SU-DHL-6 (cell line): Measurements from ENCODE around the gene ELAVL3.
"Not testable (repeated sequence)": the region's sequence is repeated elsewhere in the genome, so short reads cannot be mapped to it uniquely, and the experiment has no call there.

ENCODE experiments used
- H2AFZ ChIP-seq: fragments of 200-600 bp; sonication (generic); 2 replicates; pipeline ENCODE4 v1.6.1; 2014; ENCODE audit warnings: low read depth, mild to moderate bottlenecking, moderate library complexity, mixed read lengths, antibody characterized with exemption, low read length; ENCODE audit not compliant: severe bottlenecking
- H3F3A ChIP-seq: fragments of 200-600 bp; shearing (Covaris generic); 2 replicates; pipeline ENCODE4 v1.6.0; 2016; ENCODE audit warnings: antibody characterized with exemption, mild to moderate bottlenecking; ENCODE audit not compliant: insufficient read depth
- H3K27ac ChIP-seq: fragments of 200-600 bp; sonication (generic); 2 replicates; pipeline ENCODE4 v1.5.1; 2016; ENCODE audit warnings: low read depth, mild to moderate bottlenecking, low read length, moderate library complexity, mixed read lengths
- H3K27me3 ChIP-seq: fragments of 200-600 bp; sonication (generic), shearing (Covaris generic); 2 replicates; pipeline ENCODE4 v1.6.0; 2014; ENCODE audit warnings: mild to moderate bottlenecking, low read length
- H3K36me3 ChIP-seq: fragments of 200-600 bp; sonication (generic); 2 replicates; pipeline ENCODE4 v1.6.1; 2014; ENCODE audit warnings: mild to moderate bottlenecking, low read length, mixed read lengths
- H3K4me2 ChIP-seq: fragments of 300-600, 200-600 bp; shearing (Covaris generic), sonication (generic); 2 replicates; pipeline ENCODE4 v1.6.0; 2014; ENCODE audit warnings: low read length, low read depth, mild to moderate bottlenecking; ENCODE audit not compliant: poor library complexity, severe bottlenecking
- H3K4me3 ChIP-seq: fragments of 200-600 bp; sonication (generic); 2 replicates; pipeline ENCODE4 v1.5.1; 2014; ENCODE audit warnings: antibody characterized with exemption, low read length, mild to moderate bottlenecking, mixed read lengths; ENCODE audit not compliant: insufficient read depth, poor library complexity, severe bottlenecking
- H3K79me2 ChIP-seq: fragments of 200-600 bp; sonication (generic); 2 replicates; pipeline ENCODE4 v1.6.1; 2014; ENCODE audit warnings: mild to moderate bottlenecking, low read length, moderate library complexity; ENCODE audit not compliant: insufficient read depth
- H3K9ac ChIP-seq: fragments of 200-600 bp; sonication (generic); 2 replicates; pipeline ENCODE4 v1.7.0; 2014; ENCODE audit warnings: mild to moderate bottlenecking, low read length
- H3K9me2 ChIP-seq: fragments of 200-600 bp; sonication (generic); replicated peaks from 2 replicates; pipeline ENCODE4 v1.6.1; 2014; ENCODE audit warnings: low read length; ENCODE audit not compliant: insufficient read depth
- H3K9me3 ChIP-seq: fragments of 200-600 bp; sonication (generic); 2 replicates; pipeline ENCODE4 v1.6.1; 2014; ENCODE audit warnings: low read length, mixed read lengths; ENCODE audit not compliant: insufficient read depth
- H4K20me1 ChIP-seq: fragments of 200-600 bp; sonication (generic); 2 replicates; pipeline ENCODE4 v1.6.1; 2014; ENCODE audit warnings: low read depth, mild to moderate bottlenecking, antibody characterized with exemption, low read length, moderate library complexity, mixed read lengths
- EZH2phosphoT487 ChIP-seq: fragments of 200-600 bp; sonication (generic), shearing (Covaris generic); conservative IDR thresholded peaks from 2 replicates; pipeline ENCODE4 v1.6.1; 2018; ENCODE audit warnings: mild to moderate bottlenecking, antibody characterized with exemption, low read length, moderate library complexity, mixed read lengths
- TF ChIP-seq, protein P1 (sequence below): fragments of 200-600 bp; sonication (generic); IDR thresholded peaks from one replicate; pipeline ENCODE4 v1.5.1; 2017; ENCODE audit warnings: antibody characterized with exemption, mild to moderate bottlenecking, low read length, moderate library complexity; ENCODE audit not compliant: insufficient read depth, poor library complexity, severe bottlenecking

ELAVL3 gene

DNA sequence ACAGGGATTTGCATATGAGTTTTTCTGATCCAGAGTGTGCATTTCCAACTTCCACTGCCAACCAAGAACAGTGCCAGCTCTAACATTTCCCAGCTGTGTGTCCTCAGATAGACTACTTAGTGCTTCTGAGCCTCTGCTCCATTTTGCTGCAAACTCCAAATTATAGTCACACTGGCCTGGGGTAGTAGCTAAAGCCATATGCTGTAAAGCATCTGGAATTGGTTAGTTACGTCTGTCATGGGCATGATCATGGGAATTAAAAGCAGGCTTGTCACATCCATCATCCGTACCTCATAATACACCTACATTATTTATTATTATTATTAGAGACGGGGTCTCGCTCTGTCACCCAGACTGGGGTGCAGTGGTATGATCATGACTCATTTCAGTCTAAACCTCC, 7.1 kb downstream of the ELAVL3 start:
- Histone ChIP-seq H3K36me3 (no peaks in the 10 kb centered on the region), H3K79me2 (no peaks in the 10 kb centered on the region), H3K9me3 (no peaks in the 10 kb centered on the region), H3K27me3 (no peaks in the 10 kb centered on the region), H3K4me2 (no peak overlapping the region), H3K4me3 (no peak overlapping the region), H3K9ac (no peak overlapping the region), H4K20me1 (no peaks in the 10 kb centered on the region), H3F3A (no peaks in the 10 kb centered on the region), H2AFZ (no peak overlapping the region), H3K27ac (no peak overlapping the region), H3K9me2 (no peaks in the 10 kb centered on the region)
- TF ChIP-seq, protein P1, sequence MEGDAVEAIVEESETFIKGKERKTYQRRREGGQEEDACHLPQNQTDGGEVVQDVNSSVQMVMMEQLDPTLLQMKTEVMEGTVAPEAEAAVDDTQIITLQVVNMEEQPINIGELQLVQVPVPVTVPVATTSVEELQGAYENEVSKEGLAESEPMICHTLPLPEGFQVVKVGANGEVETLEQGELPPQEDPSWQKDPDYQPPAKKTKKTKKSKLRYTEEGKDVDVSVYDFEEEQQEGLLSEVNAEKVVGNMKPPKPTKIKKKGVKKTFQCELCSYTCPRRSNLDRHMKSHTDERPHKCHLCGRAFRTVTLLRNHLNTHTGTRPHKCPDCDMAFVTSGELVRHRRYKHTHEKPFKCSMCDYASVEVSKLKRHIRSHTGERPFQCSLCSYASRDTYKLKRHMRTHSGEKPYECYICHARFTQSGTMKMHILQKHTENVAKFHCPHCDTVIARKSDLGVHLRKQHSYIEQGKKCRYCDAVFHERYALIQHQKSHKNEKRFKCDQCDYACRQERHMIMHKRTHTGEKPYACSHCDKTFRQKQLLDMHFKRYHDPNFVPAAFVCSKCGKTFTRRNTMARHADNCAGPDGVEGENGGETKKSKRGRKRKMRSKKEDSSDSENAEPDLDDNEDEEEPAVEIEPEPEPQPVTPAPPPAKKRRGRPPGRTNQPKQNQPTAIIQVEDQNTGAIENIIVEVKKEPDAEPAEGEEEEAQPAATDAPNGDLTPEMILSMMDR: no peak
- TF ChIP-seq EZH2phosphoT487: no peak

DNA sequence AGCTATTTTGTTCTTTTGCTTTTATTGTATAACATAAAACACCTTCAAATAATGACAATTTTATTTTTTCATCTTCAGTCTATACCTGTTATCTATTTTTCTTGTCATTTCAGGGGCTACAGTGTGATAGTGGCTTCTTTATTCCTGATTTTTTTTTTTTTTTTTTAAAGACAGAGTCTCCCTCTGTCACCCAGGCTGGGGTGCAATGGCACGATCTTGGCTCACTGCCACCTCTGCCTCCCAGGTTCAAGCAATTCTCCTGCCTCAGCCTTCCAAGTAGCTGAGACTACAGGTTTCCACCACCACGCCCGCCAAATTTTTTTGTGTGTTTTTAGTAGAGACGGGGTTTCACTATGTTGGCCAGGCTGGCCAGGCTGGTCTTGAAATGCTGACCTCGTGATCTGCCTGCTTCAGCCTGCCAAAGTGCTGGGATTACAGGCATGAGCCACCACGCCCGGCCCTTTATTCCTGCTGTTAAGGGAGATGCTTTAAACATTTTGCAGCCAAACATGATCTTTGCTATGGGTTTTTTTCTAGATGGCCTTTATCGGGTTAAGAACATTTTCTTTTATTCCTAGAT, 12.5 kb downstream of the ELAVL3 start:
- H2AFZ ChIP-seq, H3K27ac ChIP-seq, H3K4me3 ChIP-seq, H3K9me3 ChIP-seq, H3K27me3 ChIP-seq, H3K36me3 ChIP-seq, H3K9me2 ChIP-seq, H3K9ac ChIP-seq, H3F3A ChIP-seq, H4K20me1 ChIP-seq, H3K79me2 ChIP-seq, H3K4me2 ChIP-seq: not testable (repeated sequence)

DNA sequence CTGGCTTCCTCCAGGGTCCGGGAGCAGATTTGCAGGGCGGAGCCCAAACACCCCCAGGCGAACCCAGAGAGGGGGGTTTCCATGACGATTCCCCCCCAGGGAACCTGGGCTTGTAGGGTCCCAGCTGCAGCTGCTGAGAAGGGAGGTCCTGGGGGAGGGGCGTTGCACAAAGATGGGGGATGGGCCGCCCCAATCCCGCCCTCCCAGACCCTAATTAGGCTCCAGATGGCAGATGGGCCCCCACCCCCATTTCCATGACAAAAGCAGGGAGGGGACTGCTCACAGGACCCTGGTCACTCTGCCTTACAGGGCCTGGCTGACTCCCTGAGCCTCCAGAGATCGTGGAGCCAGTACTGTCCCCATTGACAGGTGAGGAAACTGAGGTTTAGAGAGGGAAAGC, 15.2 kb downstream of the ELAVL3 start:
- H3K4me2 ChIP-seq: no peak overlapping the region
- no peak overlapping the region for H3K9ac ChIP-seq
- H3K36me3 ChIP-seq: no peaks in the 10 kb centered on the region
- H3K9me3 ChIP-seq: no peaks in the 10 kb centered on the region
- no peaks in the 10 kb centered on the region for H3K9me2 ChIP-seq
- H4K20me1 ChIP-seq: no peaks in the 10 kb centered on the region
- no peaks in the 10 kb centered on the region for H3K79me2 ChIP-seq
- H3F3A ChIP-seq: no peaks in the 10 kb centered on the region
- no peaks in the 10 kb centered on the region for H3K27me3 ChIP-seq
- TF ChIP-seq EZH2phosphoT487: no peak
- TF ChIP-seq, protein P1: no peak
- no peak overlapping the region for H3K27ac ChIP-seq
- H3K4me3 ChIP-seq: no peak overlapping the region
- no peak overlapping the region for H2AFZ ChIP-seq

DNA sequence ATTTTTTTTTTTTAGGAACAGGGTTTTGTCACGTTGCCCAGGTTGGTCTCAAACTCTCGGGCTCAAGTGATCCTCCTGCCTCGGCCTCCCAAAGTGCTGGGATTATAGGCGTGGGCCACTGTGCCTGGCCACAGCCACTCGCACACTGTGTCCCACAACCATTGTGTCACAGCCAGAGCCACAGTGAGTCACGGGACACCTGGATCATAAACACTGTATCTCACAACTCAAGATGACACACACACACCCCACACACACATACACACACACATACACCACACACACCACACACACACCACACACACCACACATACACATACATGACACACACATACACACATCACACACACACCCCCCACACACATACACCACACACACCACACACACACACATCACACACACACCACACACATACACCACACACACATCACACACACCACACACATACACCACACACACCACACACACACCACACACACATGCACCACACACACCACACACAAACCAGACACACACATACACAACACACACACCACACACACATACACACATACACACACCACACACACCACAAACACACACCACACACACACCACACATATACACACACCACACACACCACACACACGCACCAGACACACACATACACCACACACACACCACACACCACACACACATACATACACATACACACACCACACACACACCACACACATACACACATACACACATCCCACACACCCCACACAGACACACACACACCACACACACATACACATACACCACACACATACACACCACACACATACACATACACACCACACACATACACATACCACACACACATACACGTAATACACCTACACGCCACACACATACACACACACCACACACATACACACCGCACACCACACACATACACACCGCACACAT, 16.2 kb downstream of the ELAVL3 start:
- no peak overlapping the region for H2AFZ ChIP-seq
- H3K9me3 ChIP-seq: no peaks in the 10 kb centered on the region
- no peaks in the 10 kb centered on the region for H3F3A ChIP-seq
- H3K9me2 ChIP-seq: no peaks in the 10 kb centered on the region
- no peak overlapping the region for H3K4me3 ChIP-seq
- no peaks in the 10 kb centered on the region for H3K79me2 ChIP-seq
- no peak overlapping the region for H3K9ac ChIP-seq
- H4K20me1 ChIP-seq: no peaks in the 10 kb centered on the region
- no peaks in the 10 kb centered on the region for H3K36me3 ChIP-seq
- TF ChIP-seq, protein P1: no peak
- TF ChIP-seq EZH2phosphoT487: no peak
- H3K4me2 ChIP-seq: no peak overlapping the region
- H3K27me3 ChIP-seq: no peaks in the 10 kb centered on the region
- no peak overlapping the region for H3K27ac ChIP-seq
